Measurements from ENCODE around the gene CSMD2. TPM values are rescaled to one million over a fixed set of nuclear protein-coding genes. Genes with fewer than 3 reads are reported as not detected.

Gene CSMD2
- total RNA-seq, 1 experiment from 2014 or later, result 0.22 TPM

DNA sequence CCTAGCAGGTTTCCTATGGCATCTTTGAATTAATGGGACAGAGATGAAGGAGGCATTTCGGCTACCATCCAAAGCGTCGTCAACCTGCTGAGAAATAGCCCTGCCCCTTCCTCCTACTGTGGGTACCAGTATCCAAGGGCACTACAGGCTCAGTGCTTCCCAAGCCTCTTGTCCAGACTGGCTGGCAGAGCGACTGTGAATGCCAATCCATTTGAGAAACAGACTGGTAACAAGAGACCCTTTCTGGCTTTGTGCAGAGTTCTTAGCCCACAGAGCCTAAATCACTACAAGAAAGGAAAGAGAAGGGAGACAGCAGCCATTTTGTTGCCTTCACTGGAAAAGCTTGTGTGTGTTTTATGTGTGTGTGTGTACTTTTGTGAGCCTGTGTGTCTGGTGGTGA lies 185.7 kb downstream of the CSMD2 start:
- H4K20me1 ChIP-seq (ENCODE audit: insufficient read depth), result no peaks in the 10 kb centered on the region
- no peaks in the 10 kb centered on the region for H3K4me1 ChIP-seq (ENCODE audit: control insufficient read depth in 1 of 2, insufficient read depth in 2 of 2, low read length in 2 of 2)
- H3K9me3 ChIP-seq (ENCODE audit: control insufficient read depth in 1 of 2, insufficient read depth in 1 of 2, low read depth in 1 of 2, low read length in 2 of 2), result no peaks in the 10 kb centered on the region
- ChIA-PET CTCF (no interaction called here), POLR2A (no interaction called here), RAD21 (ENCODE audit: low non-redundant PET in 1 of 2, low total read pairs in 2 of 2, uncharacterized antibody in 2 of 2, unreplicated experiment in 2 of 2) (no interaction called here)
- no peak for ATAC-seq
- TF ChIP-seq RAD21 (IDR thresholded peaks at IDR 0.05; ENCODE audit: low read depth), result no peak
- no peak for TF ChIP-seq POLR2A (IDR thresholded peaks at IDR 0.05; ENCODE audit: borderline replicate concordance, extremely low read depth, insufficient read depth, insufficient read length)
- no peak for TF ChIP-seq ELF1 (IDR thresholded peaks at IDR 0.05; ENCODE audit: borderline replicate concordance, low read depth)
- no peak for TF ChIP-seq SIN3A (IDR thresholded peaks at IDR 0.05; ENCODE audit: low read depth)
- no peak for TF ChIP-seq ATF3 (IDR thresholded peaks at IDR 0.05)
- no peak for TF ChIP-seq POLR2AphosphoS5 (IDR thresholded peaks at IDR 0.05; ENCODE audit: low read depth, low read length)
- no peak overlapping the region for H3K4me3 ChIP-seq (replicated peaks in 1 of 2; ENCODE audit: low read depth in 1 of 2, low read length in 2 of 2)
- intact Hi-C loops (cut with micrococcal nuclease), result no loop called here
- H2AFZ ChIP-seq (ENCODE audit: low read depth, low read length, poor library complexity, severe bottlenecking), result no peak overlapping the region
- H3K4me2 ChIP-seq (ENCODE audit: low read length), result no peak overlapping the region
- H3K36me3 ChIP-seq (ENCODE audit: control insufficient read depth in 1 of 2, insufficient read depth in 2 of 2, low read length in 2 of 2), result no peaks in the 10 kb centered on the region
- H3K27ac ChIP-seq (ENCODE audit: low read depth, low read length), result no peak overlapping the region
- H3K79me2 ChIP-seq (ENCODE audit: insufficient read depth, low read length), result no peaks in the 10 kb centered on the region
- no peak overlapping the region for H3K9ac ChIP-seq (ENCODE audit: low read length)
- no peaks in the 10 kb centered on the region for H3K9me2 ChIP-seq (ENCODE audit: insufficient read depth)
- no peak for DNase-seq (ENCODE audit: low read depth, low spot score)
- BruUV-seq (replicated peaks), result no TSS peak
- H3K27me3 ChIP-seq (ENCODE audit: insufficient read depth, low read length), result peaks cover 77% of the 10 kb centered on the region

GRCh38 chr1:33975961-33976360 lies 189.1 kb downstream of the CSMD2 start:
- ChIA-PET POLR2A (no interaction called here), CTCF (no interaction called here), RAD21 (ENCODE audit: low non-redundant PET in 1 of 2, low total read pairs in 2 of 2, uncharacterized antibody in 2 of 2, unreplicated experiment in 2 of 2) (no interaction called here)
- Histone ChIP-seq H3K36me3 (ENCODE audit: control insufficient read depth in 1 of 2, insufficient read depth in 2 of 2, low read length in 2 of 2) (no peaks in the 10 kb centered on the region), H3K79me2 (ENCODE audit: insufficient read depth, low read length) (no peaks in the 10 kb centered on the region), H3K4me2 (ENCODE audit: low read length) (no peak overlapping the region), H4K20me1 (ENCODE audit: insufficient read depth) (no peaks in the 10 kb centered on the region), H3K9me2 (ENCODE audit: insufficient read depth) (no peaks in the 10 kb centered on the region), H3K9me3 (ENCODE audit: control insufficient read depth in 1 of 2, insufficient read depth in 1 of 2, low read depth in 1 of 2, low read length in 2 of 2) (no peaks in the 10 kb centered on the region), H3K9ac (ENCODE audit: low read length) (no peak overlapping the region), H3K27ac (ENCODE audit: low read depth, low read length) (no peak overlapping the region), H3K4me3 (replicated peaks in 1 of 2; ENCODE audit: low read depth in 1 of 2, low read length in 2 of 2) (no peak overlapping the region), H3K27me3 (ENCODE audit: insufficient read depth, low read length) (peaks cover 67% of the 10 kb centered on the region; the same call in 1 of the 2 replicates), H3K4me1 (ENCODE audit: control insufficient read depth in 1 of 2, insufficient read depth in 2 of 2, low read length in 2 of 2) (no peaks in the 10 kb centered on the region), H2AFZ (ENCODE audit: low read depth, low read length, poor library complexity, severe bottlenecking) (no peak overlapping the region)
- ATAC-seq, result no peak
- intact Hi-C loops (cut with micrococcal nuclease), result no loop called here
- no peak for TF ChIP-seq MAX (IDR thresholded peaks at IDR 0.05)
- no peak for TF ChIP-seq ATF3 (IDR thresholded peaks at IDR 0.05)
- no peak for TF ChIP-seq EZH2phosphoT487 (IDR thresholded peaks at IDR 0.05; ENCODE audit: borderline replicate concordance)
- TF ChIP-seq REST (IDR thresholded peaks at IDR 0.05; ENCODE audit: low read depth), result no peak
- no peak for TF ChIP-seq ZNF274 (IDR thresholded peaks at IDR 0.05; ENCODE audit: low read depth, low read length)
- TF ChIP-seq CBX3 (IDR thresholded peaks at IDR 0.05; ENCODE audit: low read depth), result no peak
- no peak for TF ChIP-seq POLR2A (IDR thresholded peaks at IDR 0.05; ENCODE audit: borderline replicate concordance, extremely low read depth, insufficient read depth, insufficient read length)
- no peak for TF ChIP-seq EGR1 (IDR thresholded peaks at IDR 0.05; ENCODE audit: low read depth)
- no peak for TF ChIP-seq ZFX (IDR thresholded peaks at IDR 0.05)
- DNase-seq (ENCODE audit: low read depth, low spot score), result no peak
- BruUV-seq (replicated peaks), result no TSS peak
